GM04503 (cell line): ENCODE results near the gene TMEM179B.
"Not testable (repeated sequence)": the region's sequence is repeated elsewhere in the genome, so short reads cannot be mapped to it uniquely, and the experiment has no call there.

Experiments
- DNase-seq: peaks from one replicate; pipeline ENCODE4 v3.0.0-alpha.2; 2012; ENCODE audit warnings: low read depth

Gene TMEM179B

GRCh38 chr11:62787005-62787759 is at the start of gene TMEM179B:
Gene TMEM179B (plus strand): TSS chr11:62787402. CDS start chr11:62787432, 30 bp downstream.
- DNase-seq = peak; percentile 80

GRCh38 chr11:62747475-62748160 is 39.6 kb upstream of the TMEM179B start:
- DNase-seq = no peak

- DNase-seq = not testable (repeated sequence)
Observed at GRCh38 chr11:62749931-62750330, 37.3 kb upstream of the TMEM179B start.

GRCh38 chr11:62752177-62752785 is 34.9 kb upstream of the TMEM179B start:
- no peak for DNase-seq

- no peak for DNase-seq
Observed at GRCh38 chr11:62752994-62753735, 34.0 kb upstream of the TMEM179B start.

GRCh38 chr11:62753736-62754603 is 33.2 kb upstream of the TMEM179B start, which contains the start of gene ZBTB3:
Gene ZBTB3 (minus strand): TSS chr11:62754160. CDS start chr11:62753664, 496 bp downstream.
- DNase-seq = peak; percentile 97

- no peak for DNase-seq
Observed at GRCh38 chr11:62755086-62755615, 32.1 kb upstream of the TMEM179B start.

GRCh38 chr11:62757846-62758788 is 29.1 kb upstream of the TMEM179B start:
- DNase-seq = no peak

- not testable (repeated sequence) for DNase-seq
Observed at GRCh38 chr11:62760867-62761227, 26.4 kb upstream of the TMEM179B start.

- no peak for DNase-seq
Observed at GRCh38 chr11:62770778-62771143, 16.4 kb upstream of the TMEM179B start.

GRCh38 chr11:62771144-62772021 is 15.8 kb upstream of the TMEM179B start, which contains the start of gene TAF6L:
Gene TAF6L (plus strand): TSS chr11:62771396. CDS start chr11:62775784, 4,388 bp downstream.
- DNase-seq = peak; percentile 80

GRCh38 chr11:62774407-62774806 is 12.8 kb upstream of the TMEM179B start:
- DNase-seq = no peak

- no peak for DNase-seq
Observed at GRCh38 chr11:62775646-62776045, 11.6 kb upstream of the TMEM179B start.

GRCh38 chr11:62777389-62777788 is 9.8 kb upstream of the TMEM179B start:
- DNase-seq = no peak

GRCh38 chr11:62778441-62778840 is 8.8 kb upstream of the TMEM179B start:
- DNase-seq = no peak

GRCh38 chr11:62782753-62783152 is 4.4 kb upstream of the TMEM179B start:
- DNase-seq = no peak

- peak; percentile 38 for DNase-seq
Observed at GRCh38 chr11:62786318-62787004, 741 bp upstream of the TMEM179B start.

GRCh38 chr11:62788991-62789390 is 1.8 kb downstream of the TMEM179B start:
- DNase-seq = no peak
